Transverse colon (tissue), 4 donors: Measurements from ENCODE around the gene CYP4F8. TPM values are rescaled to one million over a fixed set of nuclear protein-coding genes. Genes with fewer than 3 reads are reported as not detected.

Source experiments
- DNase-seq: peaks from one replicate; pipeline ENCODE4 v3.0.0-alpha.2; 2019
- H3K27ac ChIP-seq, 4 donors: fragments of 200-600 bp; sonication (generic); 2 replicates each; pipeline ENCODE4 v1.5.1; 2016 to 2018; ENCODE audit warnings: inconsistent platforms in 4 of 4
- H3K27me3 ChIP-seq: fragments of 200-600 bp; sonication (generic); 2 replicates; pipeline ENCODE4 v1.5.1; 2017; ENCODE audit warnings: inconsistent platforms
- H3K36me3 ChIP-seq, 4 donors: fragments of 200-600 bp; sonication (generic); 2 replicates each; pipeline ENCODE4 v1.5.1; 2017 to 2019; ENCODE audit warnings: inconsistent platforms in 4 of 4
- H3K4me1 ChIP-seq, 4 donors: fragments of 200-600 bp; sonication (generic); 2 replicates each; pipeline ENCODE4 v1.5.1; 2017 to 2020; ENCODE audit warnings: inconsistent platforms in 4 of 4
- H3K4me3 ChIP-seq, 4 donors: fragments of 200-600 bp; sonication (generic); 1 replicate in 1 of 4; 2 replicates in 3 of 4; pipeline versions ENCODE4 v1.5.1 to v1.6.1; 2017 to 2019; ENCODE audit warnings: inconsistent platforms in 4 of 4
- H3K9me3 ChIP-seq, 2 donors: fragments of 200-600 bp; sonication (generic); 2 replicates each; pipeline ENCODE4 v1.5.1; 2017 to 2019; ENCODE audit warnings: inconsistent platforms in 2 of 2
- CTCF ChIP-seq, 5 experiments: fragments of 200-600 bp in 3 of 5; fragments of 450-650 bp in 2 of 5; sonication (generic) in 3 of 5; IDR thresholded peaks; 1 replicate in 2 of 5; 2 replicates in 3 of 5; pipeline ENCODE4 v1.5.1; 2016 to 2017; ENCODE audit warnings: antibody characterized with exemption in 5 of 5, inconsistent platforms in 3 of 5, mild to moderate bottlenecking in 2 of 5, moderate library complexity in 1 of 5
- EP300 ChIP-seq: sonication (generic); formaldehyde crosslinking; IDR thresholded peaks from one replicate; pipeline ENCODE4 v1.6.1; 2017; ENCODE audit warnings: antibody characterized with exemption, low read depth
- POLR2A ChIP-seq: fragments of 450-650 bp; IDR thresholded peaks from one replicate; pipeline ENCODE4 v1.6.1; 2016; ENCODE audit warnings: antibody characterized with exemption, mild to moderate bottlenecking, moderate library complexity
- POLR2AphosphoS5 ChIP-seq, 3 donors: sonication (generic); formaldehyde crosslinking; IDR thresholded peaks; one replicate each; pipeline ENCODE4 v1.6.1; 2016; ENCODE audit warnings: antibody characterized with exemption in 3 of 3
- WGBS, 2 donors: methylation state at CpG; one replicate each; pipeline ENCODE4 v1.1.5; 2018; ENCODE audit warnings: low coverage in 1 of 2; 5-methylcytosine and 5-hydroxymethylcytosine counted together
- in situ Hi-C, 4 donors: fragments of 200-750 bp; cut with MboI; loops; one replicate each; pipeline versions ENCODE4 v1.15.0 to v1.15.1; 2017; ENCODE audit warnings: low sequenced_read_pairs in 3 of 4, low pct_ligation_motif_present in 1 of 4, low pct_unique_long_range_greater_than_20kb in 1 of 4
- intact Hi-C: fragments of 100-400 bp; cut with DNase I; formaldehyde crosslinking; loops from one replicate; pipeline ENCODE4 v1.15.1; 2023; ENCODE audit warnings: low total_unique reads
- total RNA-seq, 4 donors: library from RNA; depleted of rRNA; stranded (reverse); fragments of >200 nt; gene quantifications; one replicate each; pipeline ENCODE4 v1.1.0, GENCODE V29; 2016

CYP4F8 gene
- total RNA-seq, 4 donors from 2014 or later: not detected

GRCh38 chr19:15628236-15629002 is 13.4 kb downstream of the CYP4F8 start:
- in situ Hi-C loops (loop anchor here (10.0 to 25.0 kb wide), 3 partner anchors 184 to 559 kb away; partner anchors contain the start of genes FAM32A (in 4 of the 4), AP1M1 (in 3 of the 4) and OR10H1 (in 2 of the 4)), intact Hi-C loops (loop anchor here (2.0 to 10.0 kb wide), 2 partner anchors 186 to 556 kb away; partner anchors contain the start of genes FAM32A and OR10H1)
- Histone ChIP-seq H3K36me3 (no peaks in the 10 kb centered on the region), H3K27me3 (peaks cover 4% of the 10 kb centered on the region), H3K4me1 (peaks cover 0 to 4% (median 0%) of the 10 kb centered on the region in 4 donors), H3K27ac (no peak overlapping the region), H3K4me3 (no peak overlapping the region), H3K9me3 (no peaks in the 10 kb centered on the region)
- TF ChIP-seq POLR2AphosphoS5 (IDR thresholded peaks at IDR 0.05): no peak
- TF ChIP-seq POLR2A: no peak
- TF ChIP-seq EP300: no peak
- TF ChIP-seq CTCF (IDR thresholded peaks at IDR 0.05): no peak
- 52 to 60% methylated on average over 5 to 21 of the region's 22 CpGs for WGBS, 2 donors
- DNase-seq: no peak

GRCh38 chr19:15629003-15629880 is 14.2 kb downstream of the CYP4F8 start:
- Histone ChIP-seq H3K27ac (no peak overlapping the region), H3K4me1 (peaks cover 0 to 4% (median 0%) of the 10 kb centered on the region in 4 donors), H3K4me3 (peak overlapping the region in 1 of 4 donors; percentile 6), H3K9me3 (no peaks in the 10 kb centered on the region), H3K27me3 (peaks cover 4% of the 10 kb centered on the region), H3K36me3 (no peaks in the 10 kb centered on the region)
- in situ Hi-C loops: loop anchor here (10.0 to 25.0 kb wide), 3 partner anchors 183 to 558 kb away; partner anchors contain the start of genes FAM32A (in 4 of the 4), AP1M1 (in 3 of the 4) and OR10H1 (in 2 of the 4)
- peak in 1 of 3 donors; percentile 5 for TF ChIP-seq POLR2AphosphoS5 (IDR thresholded peaks at IDR 0.05)
- TF ChIP-seq CTCF (IDR thresholded peaks at IDR 0.05): peak; percentile 97 to 99 (median 99)
- no peak for TF ChIP-seq POLR2A
- TF ChIP-seq EP300: no peak
- peak; percentile 92 for DNase-seq
- intact Hi-C loops: loop anchor here (2.0 to 10.0 kb wide), 2 partner anchors 186 to 556 kb away; partner anchors contain the start of genes FAM32A and OR10H1
- WGBS, 2 donors: 0 to 17% methylated on average over 1 to 25 of the region's 25 CpGs

GRCh38 chr19:15631817-15632216 is 16.8 kb downstream of the CYP4F8 start:
- no peaks in the 10 kb centered on the region for H3K36me3 ChIP-seq
- no peak overlapping the region for H3K27ac ChIP-seq
- H3K27me3 ChIP-seq: peaks cover 4% of the 10 kb centered on the region
- peak; percentile 26 for DNase-seq
- intact Hi-C loops (loop anchor here (10.0 kb wide), 1 partner anchor 243 kb away; no protein-coding TSS in a partner anchor), in situ Hi-C loops (loop anchor here (25.0 kb wide), 2 partner anchors 180 to 555 kb away; partner anchors contain the start of genes AP1M1 (in 3 of the 4), FAM32A (in 3 of the 4) and OR10H1 (in 2 of the 4))
- H3K4me1 ChIP-seq: peaks cover 0 to 4% (median 0%) of the 10 kb centered on the region in 4 donors
- H3K4me3 ChIP-seq: no peak overlapping the region
- 2 to 3% methylated on average over 4 to 9 of the region's 9 CpGs for WGBS, 2 donors
- H3K9me3 ChIP-seq: no peaks in the 10 kb centered on the region
- TF ChIP-seq POLR2AphosphoS5 (IDR thresholded peaks at IDR 0.05) (no peak), CTCF (IDR thresholded peaks at IDR 0.05) (peak in 4 of 5 experiments; percentile 26 to 49 (median 41))
